HG02884 (cell line): ENCODE measurements around the gene CERKL.

Source experiments
- ATAC-seq: cut with Tn5 transposase; IDR thresholded peaks from one replicate; pipeline ENCODE4 v1.9.1; 2021; ENCODE audit warnings: mild to moderate bottlenecking, moderate library complexity; ENCODE audit not compliant: unreplicated experiment

The CERKL gene

GRCh38 chr2:181578829-181579228 is 78.1 kb downstream of the CERKL start:
- ATAC-seq, result no peak

GRCh38 chr2:181576431-181576830 is 80.5 kb downstream of the CERKL start:
- ATAC-seq, result no peak

- ATAC-seq, result no peak
Observed at GRCh38 chr2:181575650-181576025, 81.3 kb downstream of the CERKL start.

GRCh38 chr2:181575024-181575649 is 81.8 kb downstream of the CERKL start:
- ATAC-seq, result no peak

GRCh38 chr2:181574321-181574720 is 82.6 kb downstream of the CERKL start:
- no peak for ATAC-seq

GRCh38 chr2:181573140-181573736 is 83.7 kb downstream of the CERKL start:
- no peak for ATAC-seq

- no peak for ATAC-seq
Observed at GRCh38 chr2:181570833-181571661, 85.9 kb downstream of the CERKL start.

- ATAC-seq, result no peak
Observed at GRCh38 chr2:181570059-181570458, 86.8 kb downstream of the CERKL start.

- ATAC-seq, result no peak
Observed at GRCh38 chr2:181566334-181567032, 90.4 kb downstream of the CERKL start.

GRCh38 chr2:181563101-181563692 is 93.7 kb downstream of the CERKL start:
- ATAC-seq, result no peak

GRCh38 chr2:181558371-181558770 is 98.5 kb downstream of the CERKL start:
- no peak for ATAC-seq

- ATAC-seq, result no peak
Observed at GRCh38 chr2:181554061-181554830, 102.7 kb downstream of the CERKL start.

GRCh38 chr2:181553244-181553643 is 103.7 kb downstream of the CERKL start:
- no peak for ATAC-seq

- ATAC-seq, result no peak
Observed at GRCh38 chr2:181552808-181553207, 104.1 kb downstream of the CERKL start.

- no peak for ATAC-seq
Observed at GRCh38 chr2:181546086-181546485, 110.8 kb downstream of the CERKL start.

GRCh38 chr2:181542170-181542569 is 114.7 kb downstream of the CERKL start:
- no peak for ATAC-seq

GRCh38 chr2:181540421-181540820 is 116.5 kb downstream of the CERKL start:
- no peak for ATAC-seq

- ATAC-seq, result no peak
Observed at GRCh38 chr2:181536730-181537129, 120.2 kb downstream of the CERKL start.

GRCh38 chr2:181528441-181528840 is 128.5 kb downstream of the CERKL start:
- ATAC-seq, result no peak

GRCh38 chr2:181527058-181527457 is 129.8 kb downstream of the CERKL start:
- ATAC-seq, result no peak
